ENCODE data around the gene IGFBPL1. TPM values are rescaled to one million over a fixed set of nuclear protein-coding genes. Genes with fewer than 3 reads are reported as not detected.

Gene IGFBPL1
- total and polyA plus RNA-seq, 4 donors: 0.23 to 2.4 (median 0.95) TPM

DNA sequence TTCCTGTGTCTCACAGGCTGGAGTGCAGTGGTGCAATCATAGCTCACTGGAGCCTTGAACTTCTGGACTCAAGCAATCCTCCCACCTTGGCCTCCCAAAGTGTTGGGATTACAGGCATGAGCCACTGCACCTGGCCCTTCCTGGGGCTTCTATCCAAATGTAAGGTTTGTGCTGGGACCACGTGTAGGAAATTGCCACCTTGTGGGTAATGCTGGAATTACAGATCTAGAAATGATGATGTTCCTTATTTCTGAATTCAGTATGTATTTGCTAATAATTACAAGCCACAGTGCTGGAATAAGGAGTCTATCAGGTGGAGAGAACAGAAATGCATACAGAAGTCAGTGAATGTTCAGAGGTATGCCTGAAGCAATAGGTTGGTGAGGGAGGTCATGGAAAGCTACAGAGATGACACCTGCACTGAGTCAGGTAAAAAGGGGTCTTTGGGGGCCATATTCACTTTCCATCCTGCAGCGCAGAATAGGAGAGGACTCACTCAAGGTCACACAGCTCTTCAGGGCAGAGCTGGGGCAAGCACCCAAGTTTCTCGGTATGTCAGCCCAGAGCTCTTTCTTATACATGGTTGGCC, 8.8 kb upstream of the IGFBPL1 start:
- H3K27me3 ChIP-seq (ENCODE audit: control insufficient read depth in 3 of 3, insufficient read depth in 3 of 3, low read length in 2 of 3): no peaks in the 10 kb centered on the region
- H3K4me3 ChIP-seq: no peak overlapping the region
- H3K27ac ChIP-seq (ENCODE audit: low read depth in 1 of 2, low read length in 1 of 2): no peak overlapping the region
- H3K4me1 ChIP-seq (ENCODE audit: control insufficient read depth in 5 of 5, insufficient read depth in 5 of 5, low read length in 5 of 5): peaks cover 0 to 2% (median 0%) of the 10 kb centered on the region in 5 donors
- H3K9me3 ChIP-seq (ENCODE audit: control insufficient read depth in 4 of 4, insufficient read depth in 3 of 4, low read length in 3 of 4): no peaks in the 10 kb centered on the region
- ATAC-seq (ENCODE audit: insufficient read depth, low FRiP score): peak; percentile 71
- TF ChIP-seq, protein P1, sequence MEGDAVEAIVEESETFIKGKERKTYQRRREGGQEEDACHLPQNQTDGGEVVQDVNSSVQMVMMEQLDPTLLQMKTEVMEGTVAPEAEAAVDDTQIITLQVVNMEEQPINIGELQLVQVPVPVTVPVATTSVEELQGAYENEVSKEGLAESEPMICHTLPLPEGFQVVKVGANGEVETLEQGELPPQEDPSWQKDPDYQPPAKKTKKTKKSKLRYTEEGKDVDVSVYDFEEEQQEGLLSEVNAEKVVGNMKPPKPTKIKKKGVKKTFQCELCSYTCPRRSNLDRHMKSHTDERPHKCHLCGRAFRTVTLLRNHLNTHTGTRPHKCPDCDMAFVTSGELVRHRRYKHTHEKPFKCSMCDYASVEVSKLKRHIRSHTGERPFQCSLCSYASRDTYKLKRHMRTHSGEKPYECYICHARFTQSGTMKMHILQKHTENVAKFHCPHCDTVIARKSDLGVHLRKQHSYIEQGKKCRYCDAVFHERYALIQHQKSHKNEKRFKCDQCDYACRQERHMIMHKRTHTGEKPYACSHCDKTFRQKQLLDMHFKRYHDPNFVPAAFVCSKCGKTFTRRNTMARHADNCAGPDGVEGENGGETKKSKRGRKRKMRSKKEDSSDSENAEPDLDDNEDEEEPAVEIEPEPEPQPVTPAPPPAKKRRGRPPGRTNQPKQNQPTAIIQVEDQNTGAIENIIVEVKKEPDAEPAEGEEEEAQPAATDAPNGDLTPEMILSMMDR (IDR thresholded peaks at IDR 0.05; ENCODE audit: control extremely low read depth, extremely low read depth): peak; percentile 18
- H3K9ac ChIP-seq (ENCODE audit: insufficient read depth in 1 of 2, low read length in 2 of 2): no peak overlapping the region
- 31 to 49% methylated on average over 3 of the region's 3 CpGs for WGBS, 2 donors
- no peaks in the 10 kb centered on the region for H3K36me3 ChIP-seq (ENCODE audit: control insufficient read depth in 4 of 4, insufficient read depth in 4 of 4, low read length in 4 of 4)
- DNase-seq: peak in 2 of 3 donors; percentile 50 to 61

DNA sequence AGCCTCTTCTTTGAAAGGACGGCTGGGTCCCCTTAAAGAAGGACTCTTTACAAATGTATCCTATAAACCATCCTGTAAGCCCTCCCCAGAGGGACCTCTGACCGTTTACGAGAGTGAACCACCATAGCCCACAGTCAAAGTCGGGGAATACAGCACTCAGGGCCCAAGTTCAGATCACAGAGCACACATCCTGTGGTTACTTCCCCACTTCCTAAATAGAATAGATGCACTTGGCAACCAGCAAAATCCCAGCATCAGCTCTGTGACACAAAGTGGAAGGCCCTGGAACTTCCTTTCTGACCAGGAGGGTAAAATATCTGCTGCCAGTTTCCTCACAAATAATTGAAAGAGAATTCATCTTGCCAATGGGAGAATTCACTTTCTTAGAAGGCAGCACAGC, 6.9 kb upstream of the IGFBPL1 start:
- ATAC-seq (ENCODE audit: insufficient read depth, low FRiP score) (no peak), DNase-seq (no peak)
- H3K4me1 ChIP-seq (ENCODE audit: control insufficient read depth in 5 of 5, insufficient read depth in 5 of 5, low read length in 5 of 5): no peaks in the 10 kb centered on the region
- peaks cover 0 to 7% (median 0%) of the 10 kb centered on the region in 3 donors for H3K27me3 ChIP-seq (ENCODE audit: control insufficient read depth in 3 of 3, insufficient read depth in 3 of 3, low read length in 2 of 3)
- H3K9ac ChIP-seq (ENCODE audit: insufficient read depth in 1 of 2, low read length in 2 of 2): no peak overlapping the region
- no peaks in the 10 kb centered on the region for H3K36me3 ChIP-seq (ENCODE audit: control insufficient read depth in 4 of 4, insufficient read depth in 4 of 4, low read length in 4 of 4)
- no peak overlapping the region for H3K4me3 ChIP-seq
- H3K27ac ChIP-seq (ENCODE audit: low read depth in 1 of 2, low read length in 1 of 2): no peak overlapping the region
- TF ChIP-seq, protein P1 (IDR thresholded peaks at IDR 0.05; ENCODE audit: control extremely low read depth, extremely low read depth): no peak
- no peaks in the 10 kb centered on the region for H3K9me3 ChIP-seq (ENCODE audit: control insufficient read depth in 4 of 4, insufficient read depth in 3 of 4, low read length in 3 of 4)
- WGBS, 2 donors: 28 to 50% methylated on average over 4 of the region's 4 CpGs

DNA sequence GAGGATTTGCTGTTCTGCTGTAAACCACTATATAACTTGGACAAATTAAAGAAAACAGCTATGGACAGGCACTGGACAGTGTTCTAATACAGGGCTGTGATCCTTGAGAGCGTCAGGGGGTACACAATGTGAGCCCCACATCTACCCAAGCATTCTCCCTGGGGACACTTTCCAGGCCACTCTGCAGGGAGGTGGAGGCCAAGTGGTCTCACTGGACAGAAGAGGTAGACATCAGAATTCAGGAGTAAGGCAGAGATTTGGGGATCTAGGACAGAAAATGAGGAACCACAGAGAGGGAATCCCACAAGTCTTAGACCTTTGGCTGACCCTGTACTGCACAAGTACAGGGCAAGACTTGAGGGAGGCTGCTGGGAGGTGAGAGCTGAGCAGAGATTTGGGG, 3.8 kb upstream of the IGFBPL1 start:
- 84 to 91% methylated on average over 1 of the region's 1 CpG for WGBS, 2 donors
- DNase-seq: no peak

More for the DNA sequence above, 3.8 kb upstream of the IGFBPL1 start:
- H3K4me1 ChIP-seq (ENCODE audit: control insufficient read depth in 5 of 5, insufficient read depth in 5 of 5, low read length in 5 of 5): peaks cover 0 to 8% (median 0%) of the 10 kb centered on the region in 5 donors
- H3K36me3 ChIP-seq (ENCODE audit: control insufficient read depth in 4 of 4, insufficient read depth in 4 of 4, low read length in 4 of 4): no peaks in the 10 kb centered on the region
- no peaks in the 10 kb centered on the region for H3K9me3 ChIP-seq (ENCODE audit: control insufficient read depth in 4 of 4, insufficient read depth in 3 of 4, low read length in 3 of 4)
- no peak overlapping the region for H3K9ac ChIP-seq (ENCODE audit: insufficient read depth in 1 of 2, low read length in 2 of 2)
- no peak for ATAC-seq (ENCODE audit: insufficient read depth, low FRiP score)
- H3K27me3 ChIP-seq (ENCODE audit: control insufficient read depth in 3 of 3, insufficient read depth in 3 of 3, low read length in 2 of 3): peaks cover 11 to 29% (median 19%) of the 10 kb centered on the region in 3 donors
- H3K4me3 ChIP-seq: no peak overlapping the region
- TF ChIP-seq, protein P1 (IDR thresholded peaks at IDR 0.05; ENCODE audit: control extremely low read depth, extremely low read depth): no peak
- H3K27ac ChIP-seq (ENCODE audit: low read depth in 1 of 2, low read length in 1 of 2): no peak overlapping the region
